Pancreas (tissue), 10 donors: ENCODE results near the gene FALEC. TPM values are rescaled to one million over a fixed set of nuclear protein-coding genes. Genes with fewer than 3 reads are reported as not detected.
A peak's percentile ranks its signal among the peaks of the same experiment; 100 is the strongest.

Experiments used
- ATAC-seq, 4 donors: fragments of 200-7000 bp; cut with Tn5 transposase; one replicate each; pipeline versions ENCODE4 v1.8.0 to v1.9.1; 2020; ENCODE audit warnings: mild to moderate bottlenecking in 4 of 4, moderate library complexity in 4 of 4
- DNase-seq, 6 donors: peaks; one replicate each; pipeline ENCODE4 v3.0.0-alpha.2; 2020
- FAIRE-seq: peaks from 2 replicates; lab custom pipeline; 2012; peaks lifted over from hg19 to GRCh38; lab: Jason Lieb, UNC
- H3K27ac ChIP-seq, 4 donors: fragments of 200-600 bp; sonication (generic); 1 replicate in 3 of 4; 2 replicates in 1 of 4; pipeline versions ENCODE4 v1.5.0 to v1.8.0; 2020
- H3K27me3 ChIP-seq, 4 donors: fragments of 200-600 bp; one replicate each; pipeline ENCODE4 v1.8.0; 2021
- H3K36me3 ChIP-seq, 3 donors: fragments of 200-600 bp; sonication (generic) in 1 of 3; one replicate each; pipeline versions ENCODE4 v1.5.0 to v1.8.0; 2020 to 2021
- H3K4me1 ChIP-seq, 3 donors: fragments of 200-600 bp; one replicate each; pipeline ENCODE4 v1.8.0; 2021
- H3K4me3 ChIP-seq, 4 donors: fragments of 200-600 bp; sonication (generic) in 2 of 4; one replicate each; pipeline versions ENCODE4 v1.5.0 to v1.8.0; 2020 to 2021
- H3K9me3 ChIP-seq, 4 donors: fragments of 200-600 bp; one replicate each; pipeline ENCODE4 v1.8.0; 2021
- CTCF ChIP-seq, 4 donors: fragments of 200-600 bp; sonication (generic) in 3 of 4; IDR thresholded peaks; one replicate each; pipeline versions ENCODE4 v1.5.0 to v1.8.0; 2021; ENCODE audit warnings: antibody characterized with exemption in 4 of 4
- WGBS, 2 donors: extraction: QIAGEN DNeasy Blood & Tissue Kit; methylation state at CpG; one replicate each; pipeline ENCODE4 v1.1.7; 2013; 5-methylcytosine and 5-hydroxymethylcytosine counted together
- intact Hi-C, 3 donors: fragments of 100-400 bp; cut with DNase I; formaldehyde crosslinking; loops; one replicate each; pipeline versions ENCODE4 v1.11.1 to v1.14.2; 2022
- polyA plus RNA-seq, 2 donors: library from polyadenylated mRNA; stranded (reverse); fragments of 200-250 nt; gene quantifications; one replicate each; pipeline ENCODE4 v1.2.3, GENCODE V29; 2013
- total RNA-seq, 6 donors: library from RNA; stranded (reverse); fragmentation: NEBNext Ultra II Directional in 4 of 6; extraction: Animal tissue kit (Norgen Biotek cat#: 25700) in 4 of 6; gene quantifications; one replicate each; pipeline versions ENCODE4 v1.2.1 to v1.2.4, GENCODE V29; 2021 to 2023
- donor health status: healthy with polysubstance abuse.
- donor health status: DM: no; HTN: no; CAD: no; lungs with moderate emphysema.
- donor health status: DM: no; HTN: no; CAD: no.
- donor health status: control.
- donor health status: control.
- donor health status: Bipolar disorder and iron deficiency.
- donor health status: DM: yes; HTN: yes; CAD: no.
- donor health status: DM: no; HTN: no; CAD: no.
- donor health status: DM: no; HTN: no; CAD: no.
- donor health status: DM: yes; HTN: yes; CAD: no.

The FALEC gene
- total and polyA plus RNA-seq, 8 donors, result not detected

- TF ChIP-seq CTCF (IDR thresholded peaks at IDR 0.05), result no peak
- intact Hi-C loops, result no loop called here
- Histone ChIP-seq H3K27ac (peak overlapping the region in 2 of 4 donors; percentile 99 to 100), H3K36me3 (peaks cover 0 to 29% (median 20%) of the 10 kb centered on the region in 3 donors), H3K4me3 (peak overlapping the region; percentile 77 to 98 (median 95)), H3K9me3 (no peaks in the 10 kb centered on the region), H3K27me3 (no peaks in the 10 kb centered on the region), H3K4me1 (peaks cover 25 to 53% (median 52%) of the 10 kb centered on the region in 3 donors)
- WGBS, 2 donors, result 3 to 4% methylated on average over 1 of the region's 1 CpG
- ATAC-seq (peak in 3 of 4 donors; percentile 3 to 7 (median 6)), FAIRE-seq (no peak), DNase-seq (no peak)
These were observed 60.2 kb downstream of the FALEC start for GRCh38 chr1:150575518-150576366.

GRCh38 chr1:150576367-150576711 lies 60.8 kb downstream of the FALEC start:
- Histone ChIP-seq H3K36me3 (peaks cover 0 to 29% (median 20%) of the 10 kb centered on the region in 3 donors), H3K9me3 (no peaks in the 10 kb centered on the region), H3K4me1 (peaks cover 19 to 47% (median 46%) of the 10 kb centered on the region in 3 donors), H3K4me3 (peak overlapping the region; percentile 77 to 98 (median 95)), H3K27me3 (no peaks in the 10 kb centered on the region), H3K27ac (peak overlapping the region in 2 of 4 donors; percentile 99 to 100)
- 2% methylated on average over 4 of the region's 4 CpGs for WGBS, 2 donors
- no peak for TF ChIP-seq CTCF (IDR thresholded peaks at IDR 0.05)
- ATAC-seq (no peak), DNase-seq (no peak), FAIRE-seq (no peak)
- intact Hi-C loops, result no loop called here

GRCh38 chr1:150576794-150577556 lies 61.4 kb downstream of the FALEC start:
- Histone ChIP-seq H3K4me1 (peaks cover 19 to 42% (median 41%) of the 10 kb centered on the region in 3 donors), H3K27me3 (no peaks in the 10 kb centered on the region), H3K4me3 (peak overlapping the region; percentile 77 to 98 (median 95)), H3K27ac (peak overlapping the region in 3 of 4 donors; percentile 98 to 100 (median 99)), H3K36me3 (peaks cover 0 to 27% (median 20%) of the 10 kb centered on the region in 3 donors), H3K9me3 (no peaks in the 10 kb centered on the region)
- no peak for ATAC-seq
- intact Hi-C loops, result no loop called here
- no peak for DNase-seq
- no peak for TF ChIP-seq CTCF (IDR thresholded peaks at IDR 0.05)
- WGBS, 2 donors, result 1 to 3% methylated on average over 2 of the region's 2 CpGs
- no peak for FAIRE-seq

- 0 to 1% methylated on average over 11 of the region's 11 CpGs for WGBS, 2 donors
- Histone ChIP-seq H3K4me3 (peak overlapping the region; percentile 77 to 98 (median 95)), H3K36me3 (peaks cover 0 to 20% (median 17%) of the 10 kb centered on the region in 3 donors), H3K4me1 (peaks cover 18 to 34% (median 33%) of the 10 kb centered on the region in 3 donors), H3K9me3 (no peaks in the 10 kb centered on the region), H3K27ac (peak overlapping the region; percentile 96 to 100 (median 98)), H3K27me3 (no peaks in the 10 kb centered on the region)
- DNase-seq (no peak), ATAC-seq (no peak), FAIRE-seq (no peak)
- intact Hi-C loops, result no loop called here
- TF ChIP-seq CTCF (IDR thresholded peaks at IDR 0.05), result no peak
These were observed 62.2 kb downstream of the FALEC start for GRCh38 chr1:150577557-150578271.
